CD4-positive, CD25-positive, alpha-beta regulatory T cell (primary cell): ENCODE measurements around the gene ZMAT5. TPM values are rescaled to one million over a fixed set of nuclear protein-coding genes. Genes with fewer than 3 reads are reported as not detected.

ENCODE experiments used
- ATAC-seq, 2 donors: fragments of 150-1000 bp; cut with Tn5 transposase; one replicate each; pipeline ENCODE4 v1.10.0; 2021; ENCODE audit warnings: low read depth in 2 of 2, moderate number of reproducible peaks in 2 of 2, moderate library complexity in 1 of 2
- DNase-seq, 3 donors: peaks; one replicate each; pipeline versions ENCODE4 v3.0.0 to v3.0.0-alpha.2; 2012 to 2022; ENCODE audit warnings: mixed read lengths in 1 of 3
- H3K27ac ChIP-seq: one replicate; pipeline ENCODE4 v1.7.0; 2013; ENCODE audit warnings: mild to moderate bottlenecking, low read length; ENCODE audit not compliant: insufficient read depth, poor library complexity, severe bottlenecking
- H3K27me3 ChIP-seq: one replicate; pipeline ENCODE4 v1.7.0; 2013; ENCODE audit warnings: low read length; ENCODE audit not compliant: control insufficient read depth, insufficient read depth
- H3K36me3 ChIP-seq: one replicate; pipeline ENCODE4 v1.7.0; 2013; ENCODE audit warnings: mild to moderate bottlenecking, low read length, moderate library complexity; ENCODE audit not compliant: control insufficient read depth, insufficient read depth
- H3K4me1 ChIP-seq: 2 replicates; pipeline ENCODE4 v1.7.0; 2013; ENCODE audit warnings: mild to moderate bottlenecking, low read length; ENCODE audit not compliant: insufficient read depth, control insufficient read depth, poor library complexity, severe bottlenecking
- H3K4me3 ChIP-seq: one replicate; pipeline ENCODE4 v1.7.0; 2013; ENCODE audit warnings: low read depth, mild to moderate bottlenecking, low read length, moderate library complexity
- H3K9me3 ChIP-seq, 2 experiments: 1 replicate in 1 of 2; 2 replicates in 1 of 2; pipeline ENCODE4 v1.7.0; 2013; ENCODE audit warnings: low read length in 2 of 2, mild to moderate bottlenecking in 1 of 2, moderate library complexity in 1 of 2; ENCODE audit not compliant: control insufficient read depth in 2 of 2
- H3K27ac Mint-ChIP-seq, 3 donors: one replicate each; pipeline ENCODE4 v1.8.0; 2020 to 2022; ENCODE audit warnings: mild to moderate bottlenecking in 3 of 3, mixed read lengths in 3 of 3, moderate library complexity in 2 of 3
- H3K27me3 Mint-ChIP-seq: one replicate; pipeline ENCODE4 v1.8.0; 2022; ENCODE audit warnings: mild to moderate bottlenecking, mixed read lengths
- H3K36me3 Mint-ChIP-seq: one replicate; pipeline ENCODE4 v1.8.0; 2020; ENCODE audit warnings: mixed read lengths
- H3K4me1 Mint-ChIP-seq, 4 donors: one replicate each; pipeline ENCODE4 v1.8.0; 2020 to 2022; ENCODE audit warnings: mixed read lengths in 4 of 4, mild to moderate bottlenecking in 1 of 4
- H3K4me3 Mint-ChIP-seq, 4 donors: one replicate each; pipeline ENCODE4 v1.8.0; 2020 to 2022; ENCODE audit warnings: mild to moderate bottlenecking in 4 of 4, mixed read lengths in 4 of 4, moderate library complexity in 3 of 4
- H3K9me3 Mint-ChIP-seq, 7 donors: one replicate each; pipeline ENCODE4 v1.8.0; 2020 to 2022; ENCODE audit warnings: mixed read lengths in 7 of 7, mild to moderate bottlenecking in 3 of 7, moderate library complexity in 2 of 7
- polyA plus RNA-seq, 4 donors: library from polyadenylated mRNA; unstranded; fragments of 300-500 nt; fragmentation: Illumina TruSeq; gene quantifications; one replicate each; pipeline ENCODE4 v1.2.3, GENCODE V29; 2021
- total RNA-seq: library from RNA; stranded (reverse); gene quantifications from one replicate; pipeline ENCODE4 v1.2.3, GENCODE V29; 2022

ZMAT5 gene
- total and polyA plus RNA-seq, 5 donors from 2014 or later: 18.6 to 69.9 (median 62.1) TPM

DNA sequence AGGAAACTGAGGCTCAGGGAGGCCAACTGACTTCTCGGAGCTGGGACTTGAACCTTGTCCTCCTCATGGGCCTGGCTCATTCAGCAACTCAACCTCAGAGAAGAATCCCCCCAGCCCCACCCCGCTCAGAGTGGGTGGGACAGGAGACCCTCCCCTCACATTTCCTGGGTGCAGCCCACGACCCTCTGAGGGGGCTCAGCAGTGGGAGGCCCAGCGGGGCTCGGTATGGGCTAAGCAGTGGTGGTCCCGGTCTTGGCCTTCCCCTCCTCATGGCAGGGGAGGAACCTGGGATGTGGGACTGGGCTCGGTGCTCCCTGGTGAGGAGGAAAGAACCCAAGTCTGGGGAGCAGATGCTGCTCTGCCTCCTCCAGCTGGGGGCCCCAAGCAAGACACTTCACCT, 61.2 kb downstream of the ZMAT5 start:
- Histone ChIP-seq H3K9me3 (no peaks in the 10 kb centered on the region), H3K4me3 (no peak overlapping the region), H3K4me1 (peaks cover 16% of the 10 kb centered on the region), H3K27me3 (no peaks in the 10 kb centered on the region), H3K27ac (no peak overlapping the region), H3K36me3 (no peaks in the 10 kb centered on the region)
- no peak overlapping the region for H3K27ac Mint-ChIP-seq
- no peak for ATAC-seq
- H3K27me3 Mint-ChIP-seq: no peaks in the 10 kb centered on the region
- H3K36me3 Mint-ChIP-seq: no peaks in the 10 kb centered on the region
- H3K4me1 Mint-ChIP-seq: peaks cover 0 to 17% (median 9%) of the 10 kb centered on the region in 4 donors
- no peak overlapping the region for H3K4me3 Mint-ChIP-seq
- DNase-seq: no peak
- H3K9me3 Mint-ChIP-seq: no peaks in the 10 kb centered on the region

DNA sequence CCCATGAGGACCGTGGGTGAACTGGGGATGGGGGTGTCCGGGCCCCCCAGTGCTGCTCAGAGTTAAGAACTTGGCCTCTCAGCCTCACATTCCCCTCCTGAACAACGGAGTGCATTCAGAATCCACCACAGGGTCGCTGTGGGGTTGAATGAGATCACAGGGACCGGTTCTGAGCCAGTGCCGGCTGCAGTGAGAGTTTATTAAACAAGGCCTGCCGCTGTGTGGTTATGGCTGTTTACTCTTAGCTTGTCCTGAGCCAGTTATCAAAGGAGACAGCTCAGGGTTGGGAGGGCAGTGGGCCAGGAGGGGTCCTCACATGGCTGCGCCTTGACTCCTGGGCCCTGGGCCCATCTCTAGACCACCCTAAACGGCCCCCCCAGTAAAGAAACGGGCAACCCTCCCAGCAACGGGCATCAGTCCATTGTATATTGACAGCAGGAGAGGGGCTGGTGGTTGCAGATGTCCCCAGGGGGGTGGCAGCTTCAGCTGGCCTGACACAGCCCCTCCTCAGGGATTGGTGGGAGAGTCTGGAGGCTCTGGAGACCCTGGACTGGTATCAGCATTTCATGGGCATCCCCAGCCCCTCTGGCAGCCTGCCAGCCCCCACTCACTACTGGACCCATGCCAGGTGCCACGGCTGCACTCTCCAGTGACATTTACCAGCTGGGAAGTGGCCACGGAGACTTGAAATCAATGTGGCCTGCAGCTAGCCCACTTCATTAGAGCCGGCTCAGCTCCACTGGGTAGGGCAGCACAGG, 62.1 kb downstream of the ZMAT5 start:
- H3K27ac ChIP-seq: no peak overlapping the region

DNA sequence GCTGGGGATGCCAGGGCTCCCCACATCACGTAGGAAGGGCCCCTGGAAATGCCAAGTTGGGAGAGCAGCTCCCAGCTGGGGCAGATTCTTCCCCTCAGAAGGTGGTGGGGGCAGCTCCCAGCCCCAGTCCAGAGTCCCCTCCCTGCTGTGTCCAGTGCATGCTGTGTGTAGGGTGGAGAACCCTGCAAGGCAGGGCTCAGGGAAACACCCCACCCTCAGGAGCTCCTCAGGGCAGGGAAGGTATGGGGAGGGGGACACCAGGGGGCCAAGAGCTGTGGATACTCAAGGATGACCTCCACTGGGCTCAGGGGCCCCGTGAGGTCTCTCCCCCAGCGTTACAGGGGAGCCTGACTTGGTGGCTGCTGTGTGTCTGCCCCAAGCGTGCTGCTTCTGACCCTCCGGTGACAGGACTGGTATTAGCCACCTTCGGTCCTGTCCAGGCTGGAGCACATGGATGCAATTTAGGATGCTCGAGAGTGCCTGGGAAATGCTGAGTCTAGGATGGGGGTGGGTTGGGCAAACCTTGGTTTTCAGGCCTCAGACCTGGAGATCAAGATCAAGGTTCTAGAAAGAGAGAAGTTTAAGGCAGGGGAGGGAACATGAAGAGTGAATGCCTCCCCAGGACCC, 63.1 kb downstream of the ZMAT5 start:
- no peaks in the 10 kb centered on the region for H3K36me3 ChIP-seq
- no peak for DNase-seq
- H3K27ac ChIP-seq: no peak overlapping the region
- H3K4me1 ChIP-seq: peaks cover 17% of the 10 kb centered on the region
- Mint-ChIP-seq H3K27ac (peak overlapping the region in 1 of 3 donors; percentile 76), H3K4me3 (no peak overlapping the region), H3K36me3 (no peaks in the 10 kb centered on the region), H3K9me3 (no peaks in the 10 kb centered on the region), H3K27me3 (no peaks in the 10 kb centered on the region), H3K4me1 (peaks cover 0 to 24% (median 9%) of the 10 kb centered on the region in 4 donors)
- ATAC-seq: no peak
- H3K4me3 ChIP-seq: no peak overlapping the region
- H3K27me3 ChIP-seq: no peaks in the 10 kb centered on the region
- H3K9me3 ChIP-seq: no peaks in the 10 kb centered on the region

More for the DNA sequence above, 62.1 kb downstream of the ZMAT5 start:
- Histone ChIP-seq H3K4me3 (no peak overlapping the region), H3K27me3 (no peaks in the 10 kb centered on the region), H3K9me3 (no peaks in the 10 kb centered on the region), H3K36me3 (no peaks in the 10 kb centered on the region), H3K4me1 (peaks cover 17% of the 10 kb centered on the region)
- ATAC-seq (no peak), DNase-seq (no peak)
- no peaks in the 10 kb centered on the region for H3K36me3 Mint-ChIP-seq
- H3K4me3 Mint-ChIP-seq: no peak overlapping the region
- H3K4me1 Mint-ChIP-seq: peaks cover 0 to 24% (median 9%) of the 10 kb centered on the region in 4 donors
- H3K27me3 Mint-ChIP-seq: no peaks in the 10 kb centered on the region
- H3K9me3 Mint-ChIP-seq: no peaks in the 10 kb centered on the region
- H3K27ac Mint-ChIP-seq: peak overlapping the region in 1 of 3 donors; percentile 60

DNA sequence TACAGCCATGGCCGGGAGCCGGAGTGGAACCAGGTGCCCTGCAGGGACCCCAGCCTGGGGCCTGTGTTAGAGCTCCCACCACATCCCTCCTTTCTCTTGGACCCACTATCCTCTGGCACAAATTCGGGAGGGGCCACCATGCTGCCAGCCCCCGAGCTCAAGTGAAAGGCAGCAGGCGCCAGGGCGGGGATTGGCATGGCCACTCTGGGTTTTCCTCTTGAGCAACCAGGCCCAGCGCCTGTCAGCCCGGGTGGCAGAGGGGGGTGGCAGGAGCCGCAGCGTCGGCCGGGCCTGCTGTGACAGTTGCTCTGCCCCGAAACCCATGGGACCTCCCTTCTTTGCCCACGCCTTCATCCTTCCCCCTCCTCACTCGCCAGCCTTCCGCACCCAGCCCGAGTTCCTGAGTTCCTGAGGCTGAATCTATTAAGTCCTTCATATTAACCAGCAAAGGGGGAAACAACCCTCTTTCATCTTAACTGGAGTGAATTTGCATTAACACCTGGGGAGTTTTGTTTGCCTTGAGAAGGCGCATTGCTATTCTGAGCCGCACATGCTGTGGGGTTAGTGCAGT, 63.8 kb downstream of the ZMAT5 start:
- Histone ChIP-seq H3K4me1 (peaks cover 17% of the 10 kb centered on the region), H3K9me3 (no peaks in the 10 kb centered on the region), H3K27ac (no peak overlapping the region), H3K36me3 (peaks cover under 1% of the 10 kb centered on the region), H3K27me3 (no peaks in the 10 kb centered on the region), H3K4me3 (no peak overlapping the region)
- no peaks in the 10 kb centered on the region for H3K27me3 Mint-ChIP-seq
- H3K27ac Mint-ChIP-seq: peak overlapping the region in 1 of 3 donors; percentile 76
- DNase-seq: peak in 1 of 3 donors; percentile 19
- H3K9me3 Mint-ChIP-seq: no peaks in the 10 kb centered on the region
- H3K4me3 Mint-ChIP-seq: no peak overlapping the region
- ATAC-seq: no peak
- H3K36me3 Mint-ChIP-seq: no peaks in the 10 kb centered on the region
- peaks cover 3 to 24% (median 9%) of the 10 kb centered on the region in 4 donors for H3K4me1 Mint-ChIP-seq

DNA sequence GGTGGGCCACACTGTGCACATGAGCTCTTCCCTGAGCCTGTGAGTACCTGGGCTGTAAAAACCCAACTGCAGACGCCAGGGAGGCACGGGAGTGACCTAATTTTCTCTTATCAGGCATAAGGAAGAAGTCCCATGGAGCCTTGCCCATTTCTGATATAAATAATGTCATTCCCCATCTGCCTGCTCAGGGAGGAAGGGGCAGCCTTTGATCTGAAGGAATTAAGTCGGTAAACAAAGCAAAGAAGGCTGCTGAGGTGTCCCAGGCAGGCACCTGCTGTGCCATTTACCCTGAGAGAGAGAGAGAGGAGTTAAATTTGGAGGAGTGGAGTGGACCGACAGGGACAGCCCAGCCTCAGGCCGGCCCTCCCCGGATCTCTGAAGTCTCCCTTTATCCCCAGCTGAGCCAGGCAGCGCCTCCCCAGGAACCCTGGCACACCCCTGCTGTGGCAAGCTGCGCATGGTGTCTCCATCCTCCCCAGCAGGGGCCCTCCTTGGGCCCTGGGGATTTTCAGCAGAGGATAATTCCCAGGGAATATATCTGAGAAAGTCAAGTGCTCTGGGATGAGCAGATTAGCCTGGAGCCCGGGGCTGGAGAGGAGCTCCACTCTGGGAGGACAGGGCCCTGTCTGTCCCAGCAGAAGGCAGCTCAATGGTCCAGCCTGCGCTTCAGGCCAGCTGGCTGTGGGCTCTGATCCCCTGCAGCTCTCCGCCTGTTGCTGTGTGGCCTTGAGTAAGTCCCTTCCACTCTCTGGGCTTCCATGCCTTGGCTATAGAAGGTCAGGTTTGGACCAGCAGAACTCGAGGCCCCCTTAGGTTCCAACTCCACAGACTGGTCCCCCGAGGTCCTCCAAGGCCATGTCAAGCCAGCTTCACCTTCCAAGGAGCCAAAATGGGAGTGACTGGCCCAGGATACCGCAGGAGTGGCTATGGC, 64.5 kb downstream of the ZMAT5 start:
- peak in 1 of 3 donors; percentile 17 for DNase-seq
- no peaks in the 10 kb centered on the region for H3K36me3 Mint-ChIP-seq
- no peaks in the 10 kb centered on the region for H3K9me3 Mint-ChIP-seq
- peaks cover 17% of the 10 kb centered on the region for H3K4me1 ChIP-seq
- no peak for ATAC-seq
- peaks cover 3 to 24% (median 9%) of the 10 kb centered on the region in 4 donors for H3K4me1 Mint-ChIP-seq
- no peak overlapping the region for H3K27ac ChIP-seq
- H3K27me3 Mint-ChIP-seq: no peaks in the 10 kb centered on the region
- peak overlapping the region; percentile 79 to 95 (median 90) for H3K27ac Mint-ChIP-seq
- peaks cover 3% of the 10 kb centered on the region for H3K36me3 ChIP-seq
- no peaks in the 10 kb centered on the region for H3K9me3 ChIP-seq
- no peaks in the 10 kb centered on the region for H3K27me3 ChIP-seq
- no peak overlapping the region for H3K4me3 ChIP-seq
- H3K4me3 Mint-ChIP-seq: no peak overlapping the region

DNA sequence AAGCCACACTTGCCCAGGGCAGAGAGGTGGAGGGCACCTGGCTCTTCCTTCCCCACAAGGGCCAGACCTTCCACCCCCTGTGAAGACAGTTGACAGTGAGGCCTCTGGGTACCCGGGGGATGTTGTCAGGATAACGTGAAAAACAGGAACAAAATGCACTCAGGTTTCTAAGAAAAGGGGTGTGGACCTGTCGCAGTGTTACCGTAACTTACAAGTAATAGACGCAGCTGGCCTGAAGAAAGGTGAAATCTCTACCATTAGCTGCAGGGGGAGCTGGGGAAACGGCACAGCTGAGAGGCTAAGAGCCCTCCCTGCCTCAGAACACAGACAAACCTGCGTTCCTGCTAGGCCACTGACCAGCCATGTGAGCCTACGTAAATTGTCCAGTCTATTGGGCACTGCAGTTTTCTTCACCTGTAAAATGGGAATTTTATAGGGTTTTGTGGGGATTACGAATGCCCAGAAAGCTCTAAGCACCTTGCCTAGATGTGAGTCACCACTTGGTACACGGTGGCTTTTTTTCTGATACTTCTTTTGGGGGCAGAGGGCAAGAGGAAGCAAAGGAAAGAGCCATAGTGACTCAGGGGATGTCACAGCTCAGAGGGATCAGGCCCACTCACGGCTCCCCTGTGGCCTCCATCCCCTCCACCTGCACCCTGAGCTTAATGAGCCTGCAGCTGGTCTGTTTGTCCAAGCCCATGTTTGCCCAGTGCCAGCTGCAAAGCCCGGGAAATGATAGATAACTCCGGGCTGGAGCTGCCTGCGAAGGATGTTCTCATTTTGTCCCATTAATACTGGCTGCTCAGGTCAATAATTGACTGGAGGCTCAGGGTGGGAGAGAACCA, 65.4 kb downstream of the ZMAT5 start:
- Mint-ChIP-seq H3K27me3 (no peaks in the 10 kb centered on the region), H3K9me3 (no peaks in the 10 kb centered on the region), H3K36me3 (peaks cover 2% of the 10 kb centered on the region), H3K4me1 (peaks cover 3 to 24% (median 9%) of the 10 kb centered on the region in 4 donors), H3K27ac (peak overlapping the region; percentile 79 to 95 (median 90)), H3K4me3 (peak overlapping the region in 2 of 4 donors; percentile 8 to 50)
- peak in 2 of 3 donors; percentile 34 to 96 for DNase-seq
- H3K27ac ChIP-seq: no peak overlapping the region
- peaks cover 7% of the 10 kb centered on the region for H3K36me3 ChIP-seq
- no peaks in the 10 kb centered on the region for H3K27me3 ChIP-seq
- ATAC-seq: peak; percentile 85 to 86
- H3K9me3 ChIP-seq: no peaks in the 10 kb centered on the region
- H3K4me1 ChIP-seq: peaks cover 17% of the 10 kb centered on the region
- no peak overlapping the region for H3K4me3 ChIP-seq

DNA sequence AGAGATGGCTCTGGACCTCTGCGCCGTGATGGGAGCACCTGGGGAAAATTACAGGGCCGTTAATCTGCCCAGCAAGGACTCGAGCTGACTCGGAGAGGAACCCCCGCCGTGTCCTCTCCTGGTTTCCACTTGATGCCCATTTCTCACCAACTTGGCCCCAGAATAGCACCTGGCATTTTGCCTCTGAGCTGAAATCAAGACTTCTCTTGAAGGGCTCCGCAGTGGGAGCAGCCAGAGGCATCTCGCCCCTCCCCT, 66.0 kb downstream of the ZMAT5 start:
- Histone ChIP-seq H3K4me1 (peaks cover 17% of the 10 kb centered on the region), H3K9me3 (no peaks in the 10 kb centered on the region), H3K4me3 (no peak overlapping the region), H3K27ac (no peak overlapping the region), H3K36me3 (peaks cover 7% of the 10 kb centered on the region), H3K27me3 (no peaks in the 10 kb centered on the region)
- Mint-ChIP-seq H3K36me3 (peaks cover 7% of the 10 kb centered on the region), H3K27ac (peak overlapping the region; percentile 78 to 95 (median 79)), H3K4me3 (no peak overlapping the region), H3K27me3 (no peaks in the 10 kb centered on the region), H3K9me3 (no peaks in the 10 kb centered on the region), H3K4me1 (peaks cover 3 to 24% (median 9%) of the 10 kb centered on the region in 4 donors)
- ATAC-seq (no peak), DNase-seq (no peak)
